K562 (cell line): ENCODE data around the gene RGS19.

Experiments
- CC2D1A ChIP-seq: fragments of 450-650 bp; IDR thresholded peaks from 2 replicates; pipeline ENCODE4 v1.6.1; 2017; ENCODE audit warnings: mild to moderate bottlenecking
- ZFX ChIP-seq: sonication (generic); formaldehyde crosslinking; IDR thresholded peaks from 2 replicates; pipeline ENCODE4 v1.8.0; 2022; ENCODE audit warnings: mild to moderate bottlenecking, missing genetic modification reagents, moderate library complexity
- ZNF512 ChIP-seq: IDR thresholded peaks from 2 replicates; pipeline ENCODE4 v1.6.1; 2016; ENCODE audit warnings: missing genetic modification characterization, missing compliant biosample characterization
- ZNF609 ChIP-seq: sonication (generic); formaldehyde crosslinking; IDR thresholded peaks from 2 replicates; pipeline ENCODE4 v1.8.1; 2023; ENCODE audit warnings: missing genetic modification reagents, mild to moderate bottlenecking, borderline replicate concordance
- TF ChIP-seq, protein P1 (sequence below), 3 experiments: IDR thresholded peaks in 2 of 3; conservative IDR thresholded peaks in 1 of 3; 2 replicates each; pipeline ENCODE4 v1.5.1; 2011 to 2012; ENCODE audit warnings: low read length in 3 of 3, mild to moderate bottlenecking in 3 of 3, control low read depth in 2 of 3, improper control_type of control experiment in 1 of 3, inconsistent platforms in 1 of 3, low read depth in 1 of 3, mixed read lengths in 1 of 3, moderate library complexity in 1 of 3; ENCODE audit not compliant: insufficient read depth in 2 of 3
- TF ChIP-seq, protein P2 (sequence below): fragments of 250-450 bp; sonication (Bioruptor Pico); IDR thresholded peaks from 2 replicates; pipeline ENCODE4 v1.4.0; 2020; ENCODE audit warnings: mild to moderate bottlenecking, moderate library complexity
- TF ChIP-seq, protein P3 (sequence below): IDR thresholded peaks from 2 replicates; pipeline ENCODE4 v1.6.1; 2012; ENCODE audit warnings: low read depth, low read length, improper control_type of control experiment, borderline replicate concordance

DNA sequence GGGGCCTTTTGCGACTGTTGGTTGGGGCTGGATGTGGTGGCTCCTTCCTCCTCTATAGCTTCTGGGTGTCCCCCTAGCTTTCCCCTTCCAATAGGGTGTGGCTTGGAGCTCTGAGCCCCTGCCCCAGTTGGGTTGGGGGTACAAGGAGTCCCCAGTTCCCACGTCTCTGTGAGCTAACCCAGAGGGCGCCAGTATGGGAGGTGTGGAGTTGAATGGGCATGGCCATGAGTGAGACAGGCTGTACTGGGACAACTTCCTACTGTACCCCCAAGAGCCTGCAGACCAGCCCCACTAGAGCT, 42.2 kb downstream of the RGS19 start:
- TF ChIP-seq, protein P1, sequence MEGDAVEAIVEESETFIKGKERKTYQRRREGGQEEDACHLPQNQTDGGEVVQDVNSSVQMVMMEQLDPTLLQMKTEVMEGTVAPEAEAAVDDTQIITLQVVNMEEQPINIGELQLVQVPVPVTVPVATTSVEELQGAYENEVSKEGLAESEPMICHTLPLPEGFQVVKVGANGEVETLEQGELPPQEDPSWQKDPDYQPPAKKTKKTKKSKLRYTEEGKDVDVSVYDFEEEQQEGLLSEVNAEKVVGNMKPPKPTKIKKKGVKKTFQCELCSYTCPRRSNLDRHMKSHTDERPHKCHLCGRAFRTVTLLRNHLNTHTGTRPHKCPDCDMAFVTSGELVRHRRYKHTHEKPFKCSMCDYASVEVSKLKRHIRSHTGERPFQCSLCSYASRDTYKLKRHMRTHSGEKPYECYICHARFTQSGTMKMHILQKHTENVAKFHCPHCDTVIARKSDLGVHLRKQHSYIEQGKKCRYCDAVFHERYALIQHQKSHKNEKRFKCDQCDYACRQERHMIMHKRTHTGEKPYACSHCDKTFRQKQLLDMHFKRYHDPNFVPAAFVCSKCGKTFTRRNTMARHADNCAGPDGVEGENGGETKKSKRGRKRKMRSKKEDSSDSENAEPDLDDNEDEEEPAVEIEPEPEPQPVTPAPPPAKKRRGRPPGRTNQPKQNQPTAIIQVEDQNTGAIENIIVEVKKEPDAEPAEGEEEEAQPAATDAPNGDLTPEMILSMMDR (IDR thresholded peaks at IDR 0.05 in 2 of 3, conservative IDR thresholded peaks at IDR 0.05 in 1 of 3; ENCODE audit: insufficient read depth in 2 of 3, low read depth in 1 of 3, low read length in 3 of 3), result no peak
- TF ChIP-seq ZNF512 (tag) (no peak), CC2D1A (no peak), ZNF609 (CRISPR knock-in tag) (no peak), ZFX (CRISPR knock-in tag) (no peak)
- TF ChIP-seq, protein P2, sequence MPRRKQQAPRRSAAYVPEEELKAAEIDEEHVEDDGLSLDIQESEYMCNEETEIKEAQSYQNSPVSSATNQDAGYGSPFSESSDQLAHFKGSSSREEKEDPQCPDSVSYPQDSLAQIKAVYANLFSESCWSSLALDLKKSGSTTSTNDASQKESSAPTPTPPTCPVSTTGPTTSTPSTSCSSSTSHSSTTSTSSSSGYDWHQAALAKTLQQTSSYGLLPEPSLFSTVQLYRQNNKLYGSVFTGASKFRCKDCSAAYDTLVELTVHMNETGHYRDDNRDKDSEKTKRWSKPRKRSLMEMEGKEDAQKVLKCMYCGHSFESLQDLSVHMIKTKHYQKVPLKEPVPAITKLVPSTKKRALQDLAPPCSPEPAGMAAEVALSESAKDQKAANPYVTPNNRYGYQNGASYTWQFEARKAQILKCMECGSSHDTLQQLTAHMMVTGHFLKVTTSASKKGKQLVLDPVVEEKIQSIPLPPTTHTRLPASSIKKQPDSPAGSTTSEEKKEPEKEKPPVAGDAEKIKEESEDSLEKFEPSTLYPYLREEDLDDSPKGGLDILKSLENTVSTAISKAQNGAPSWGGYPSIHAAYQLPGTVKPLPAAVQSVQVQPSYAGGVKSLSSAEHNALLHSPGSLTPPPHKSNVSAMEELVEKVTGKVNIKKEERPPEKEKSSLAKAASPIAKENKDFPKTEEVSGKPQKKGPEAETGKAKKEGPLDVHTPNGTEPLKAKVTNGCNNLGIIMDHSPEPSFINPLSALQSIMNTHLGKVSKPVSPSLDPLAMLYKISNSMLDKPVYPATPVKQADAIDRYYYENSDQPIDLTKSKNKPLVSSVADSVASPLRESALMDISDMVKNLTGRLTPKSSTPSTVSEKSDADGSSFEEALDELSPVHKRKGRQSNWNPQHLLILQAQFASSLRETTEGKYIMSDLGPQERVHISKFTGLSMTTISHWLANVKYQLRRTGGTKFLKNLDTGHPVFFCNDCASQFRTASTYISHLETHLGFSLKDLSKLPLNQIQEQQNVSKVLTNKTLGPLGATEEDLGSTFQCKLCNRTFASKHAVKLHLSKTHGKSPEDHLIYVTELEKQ, result no peak
- TF ChIP-seq, protein P3, sequence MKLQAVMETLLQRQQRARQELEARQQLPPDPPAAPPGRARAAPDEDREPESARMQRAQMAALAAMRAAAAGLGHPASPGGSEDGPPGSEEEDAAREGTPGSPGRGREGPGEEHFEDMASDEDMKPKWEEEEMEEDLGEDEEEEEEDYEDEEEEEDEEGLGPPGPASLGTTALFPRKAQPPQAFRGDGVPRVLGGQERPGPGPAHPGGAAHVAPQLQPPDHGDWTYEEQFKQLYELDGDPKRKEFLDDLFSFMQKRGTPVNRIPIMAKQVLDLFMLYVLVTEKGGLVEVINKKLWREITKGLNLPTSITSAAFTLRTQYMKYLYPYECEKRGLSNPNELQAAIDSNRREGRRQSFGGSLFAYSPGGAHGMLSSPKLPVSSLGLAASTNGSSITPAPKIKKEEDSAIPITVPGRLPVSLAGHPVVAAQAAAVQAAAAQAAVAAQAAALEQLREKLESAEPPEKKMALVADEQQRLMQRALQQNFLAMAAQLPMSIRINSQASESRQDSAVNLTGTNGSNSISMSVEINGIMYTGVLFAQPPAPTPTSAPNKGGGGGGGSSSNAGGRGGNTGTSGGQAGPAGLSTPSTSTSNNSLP, result no peak
